Measurements from ENCODE around the gene BRME1. TPM values are rescaled to one million over a fixed set of nuclear protein-coding genes. Genes with fewer than 3 reads are reported as not detected.

BRME1 gene
- total and polyA plus RNA-seq, 2 of the 13 experiments (the other 11 are each of a cell fraction or from before 2014, with no cell fraction given), result 0.74 to 1.5 TPM

GRCh38 chr19:13890136-13890535 is 15.8 kb downstream of the BRME1 start:
- TF ChIP-seq NPAS2 (CRISPR knock-in tag; IDR thresholded peaks at IDR 0.05; ENCODE audit: borderline replicate concordance), result no peak
- TF ChIP-seq ZBTB33 (CRISPR knock-in tag; IDR thresholded peaks at IDR 0.05), result no peak
- no peak for TF ChIP-seq ZNF556 (CRISPR knock-in tag; IDR thresholded peaks at IDR 0.05; ENCODE audit: borderline replicate concordance)
- no peak for TF ChIP-seq ATF7 (IDR thresholded peaks at IDR 0.05)
- TF ChIP-seq ATF7 (CRISPR knock-in tag; IDR thresholded peaks at IDR 0.05), result no peak
- TF ChIP-seq EZH2 (conservative IDR thresholded peaks at IDR 0.05; ENCODE audit: low read depth, low read length), result no peak
- TF ChIP-seq ZNF17 (CRISPR knock-in tag; IDR thresholded peaks at IDR 0.05), result no peak
- no peak for TF ChIP-seq CENPT (CRISPR knock-in tag; IDR thresholded peaks at IDR 0.05; ENCODE audit: low read depth)
- no peak for TF ChIP-seq ATF1 (CRISPR knock-in tag; IDR thresholded peaks at IDR 0.05)
- TF ChIP-seq ZFP82 (CRISPR knock-in tag; IDR thresholded peaks at IDR 0.05; ENCODE audit: borderline replicate concordance), result no peak
- TF ChIP-seq KLF13 (CRISPR knock-in tag; IDR thresholded peaks at IDR 0.05), result no peak
- no peak for TF ChIP-seq PBX2 (CRISPR knock-in tag; IDR thresholded peaks at IDR 0.05)
- TF ChIP-seq ZGPAT (CRISPR knock-in tag; IDR thresholded peaks at IDR 0.05), result no peak
- TF ChIP-seq CSRNP1 (CRISPR knock-in tag; IDR thresholded peaks at IDR 0.05), result no peak
- no peak for TF ChIP-seq HOXA9 (CRISPR knock-in tag; IDR thresholded peaks at IDR 0.05; ENCODE audit: borderline replicate concordance)
- TF ChIP-seq TARDBP (CRISPR knock-in tag; IDR thresholded peaks at IDR 0.05), result no peak
- TF ChIP-seq RFX5 (IDR thresholded peaks at IDR 0.05; ENCODE audit: low read depth, low read length), result no peak
- TF ChIP-seq E2F1 (CRISPR knock-in tag; IDR thresholded peaks at IDR 0.05), result no peak
- TF ChIP-seq KLF12 (CRISPR knock-in tag; IDR thresholded peaks at IDR 0.05; ENCODE audit: borderline replicate concordance), result no peak
- Histone ChIP-seq H3K4me2 (ENCODE audit: low read depth, low read length) (no peak overlapping the region), H3K4me3 (replicated peaks in 1 of 3; ENCODE audit: insufficient read depth in 1 of 3, low read depth in 2 of 3, low read length in 3 of 3) (no peak overlapping the region), H3K9ac (ENCODE audit: insufficient read depth, low read depth, low read length) (no peak overlapping the region), H3K27me3 (ENCODE audit: control insufficient read depth in 1 of 2, insufficient read depth in 2 of 2, low read length in 2 of 2) (peaks cover 2 to 23% of the 10 kb centered on the region in 2 experiments; a peak in 4 of 5 replicates), H3K79me2 (ENCODE audit: insufficient read depth, low read length) (no peaks in the 10 kb centered on the region), H3K36me3 (replicated peaks in 1 of 2; ENCODE audit: control insufficient read depth in 1 of 2, insufficient read depth in 2 of 2, low read length in 2 of 2) (no peaks in the 10 kb centered on the region), H3K4me1 (ENCODE audit: insufficient read depth, low read length) (peaks cover 20% of the 10 kb centered on the region), H3K27ac (ENCODE audit: extremely low read length, insufficient read depth, low read length) (no peak overlapping the region), H2AFZ (ENCODE audit: low read length) (no peak overlapping the region), H3K9me3 (ENCODE audit: low read length) (no peaks in the 10 kb centered on the region), H4K20me1 (ENCODE audit: insufficient read depth, low read length) (no peaks in the 10 kb centered on the region)
- DNase-seq (ENCODE audit: low spot score) (no peak), FAIRE-seq (no peak), ATAC-seq (no peak)
- no TSS peak for BruUV-seq (replicated peaks)
- CTCF ChIA-PET (ENCODE audit: low intra/inter-chr PET ratio, low total read pairs), result no interaction called here
- WGBS (ENCODE audit: low lambda C conversion rate), result 85% methylated on average over 7 of the region's 13 CpGs
- in situ Hi-C loops (cut with HindIII; ENCODE audit: extremely low pct_ligation_motif_present, low pct_unique_long_range_greater_than_20kb), result loop anchor here (25.0 kb wide), 1 partner anchor 522 kb away; the partner anchor contains the start of gene DDX39A
- intact Hi-C loops (cut with micrococcal nuclease; ENCODE audit: unreplicated experiment), result no loop called here
- POLR2A ChIA-PET, result no interaction called here
